Muscle of arm (tissue), 14 donors: ENCODE results near the gene FOXD4L1. TPM values are rescaled to one million over a fixed set of nuclear protein-coding genes. Genes with fewer than 3 reads are reported as not detected.
"Not testable (repeated sequence)": the region's sequence is repeated elsewhere in the genome, so short reads cannot be mapped to it uniquely, and the experiment has no call there.

ENCODE experiments used
- DNase-seq: peaks from one replicate; pipeline ENCODE4 v3.0.0-alpha.2; 2013
- long read RNA-seq, 11 donors: transcript quantifications; one replicate each; lab custom pipeline, GENCODE V29; 2026
- polyA plus RNA-seq, 12 donors: library from polyadenylated mRNA; unstranded; fragments of 120-200 nt; gene quantifications; one replicate each; pipeline ENCODE4 v1.2.1, GENCODE V29; 2013; ENCODE audit not compliant: insufficient read length in 12 of 12

The FOXD4L1 gene
- polyA plus RNA-seq = 1 to 10 TPM in 10 of 12 donors, not detected in 2; 1.2 to 3.4 (median 2.4) TPM
- long read RNA-seq, donor 1 = 0 reads
- long read RNA-seq, donor 2, partial matches to known transcripts = 0 of 4 reads
- long read RNA-seq, donor 2, other reads (novel, unspliced or antisense) = 0 of 4 reads
- long read RNA-seq, donor 3, partial matches to known transcripts = 0 of 1 reads
- long read RNA-seq, donor 3, other reads (novel, unspliced or antisense) = 0 of 1 reads
- long read RNA-seq, donor 4, partial matches to known transcripts = 0 of 2 reads
- long read RNA-seq, donor 4, other reads (novel, unspliced or antisense) = 0 of 2 reads
- long read RNA-seq, donor 5, transcript FOXD4L1-201 (1 exons, 2,491 nt) = major isoform, 5 of 5 reads
- long read RNA-seq, donor 5, partial matches to known transcripts = 0 of 5 reads
- long read RNA-seq, donor 5, other reads (novel, unspliced or antisense) = 0 of 5 reads
- long read RNA-seq, donor 6, transcript FOXD4L1-201 (1 exons, 2,491 nt) = major isoform, 5 of 5 reads
- long read RNA-seq, donor 6, partial matches to known transcripts = 0 of 5 reads
- long read RNA-seq, donor 6, other reads (novel, unspliced or antisense) = 0 of 5 reads
- long read RNA-seq, donor 7, partial matches to known transcripts = 0 of 1 reads
- long read RNA-seq, donor 7, other reads (novel, unspliced or antisense) = 0 of 1 reads
- long read RNA-seq, donor 8, transcript FOXD4L1-201 (1 exons, 2,491 nt) = major isoform, 7 of 7 reads
- long read RNA-seq, donor 8, partial matches to known transcripts = 0 of 7 reads
- long read RNA-seq, donor 8, other reads (novel, unspliced or antisense) = 0 of 7 reads
- long read RNA-seq, donor 9, partial matches to known transcripts = 0 of 1 reads
- long read RNA-seq, donor 9, other reads (novel, unspliced or antisense) = 0 of 1 reads
- long read RNA-seq, donor 10, partial matches to known transcripts = 0 of 4 reads
- long read RNA-seq, donor 10, other reads (novel, unspliced or antisense) = 0 of 4 reads
- long read RNA-seq, donor 11, partial matches to known transcripts = 0 of 4 reads
- long read RNA-seq, donor 11, other reads (novel, unspliced or antisense) = 0 of 4 reads

- not testable (repeated sequence) for DNase-seq
Observed at GRCh38 chr2:113498365-113498764, at the start of gene FOXD4L1. Gene FOXD4L1, plus strand, starts transcription at chr2:113498665. Its CDS starts 592 bp downstream, at chr2:113499257.

GRCh38 chr2:113465770-113466169 lies 32.7 kb upstream of the FOXD4L1 start:
- peak; percentile 0 for DNase-seq

- DNase-seq = not testable (repeated sequence)
Observed at GRCh38 chr2:113476688-113477368, 21.6 kb upstream of the FOXD4L1 start.

- DNase-seq = not testable (repeated sequence)
Observed at GRCh38 chr2:113496527-113496926, 1.9 kb upstream of the FOXD4L1 start.

GRCh38 chr2:113499019-113499885 lies 787 bp downstream of the FOXD4L1 start:
- DNase-seq = not testable (repeated sequence)

GRCh38 chr2:113499886-113500722 lies 1.6 kb downstream of the FOXD4L1 start:
- DNase-seq = not testable (repeated sequence)

- DNase-seq = not testable (repeated sequence)
Observed at GRCh38 chr2:113500723-113501038, 2.2 kb downstream of the FOXD4L1 start.

GRCh38 chr2:113502216-113503093 lies 4.0 kb downstream of the FOXD4L1 start:
- DNase-seq = not testable (repeated sequence)

GRCh38 chr2:113503094-113504042 lies 4.9 kb downstream of the FOXD4L1 start:
- DNase-seq = peak; percentile 31

- peak; percentile 11 for DNase-seq
Observed at GRCh38 chr2:113504081-113504480, 5.6 kb downstream of the FOXD4L1 start.

GRCh38 chr2:113507394-113508140 lies 9.1 kb downstream of the FOXD4L1 start:
- not testable (repeated sequence) for DNase-seq

GRCh38 chr2:113508187-113508586 lies 9.7 kb downstream of the FOXD4L1 start:
- DNase-seq = not testable (repeated sequence)

GRCh38 chr2:113510913-113511312 lies 12.4 kb downstream of the FOXD4L1 start:
- DNase-seq = not testable (repeated sequence)

GRCh38 chr2:113511859-113512258 lies 13.4 kb downstream of the FOXD4L1 start:
- not testable (repeated sequence) for DNase-seq

- DNase-seq = not testable (repeated sequence)
Observed at GRCh38 chr2:113515457-113515856, 17.0 kb downstream of the FOXD4L1 start.

GRCh38 chr2:113515995-113516394 lies 17.5 kb downstream of the FOXD4L1 start:
- DNase-seq = not testable (repeated sequence)
